Right lobe of liver (tissue), 6 donors: ENCODE results near the gene MYO5A. TPM values are rescaled to one million over a fixed set of nuclear protein-coding genes. Genes with fewer than 3 reads are reported as not detected.

Experiments used
- ATAC-seq, 4 donors: fragments of 200-7000 bp; cut with Tn5 transposase; one replicate each; pipeline ENCODE4 v1.9.1; 2020; ENCODE audit warnings: mild to moderate bottlenecking in 4 of 4, moderate library complexity in 4 of 4
- DNase-seq, 3 donors: peaks; one replicate each; pipeline ENCODE4 v3.0.0-alpha.2; 2020
- H3K27ac ChIP-seq, 3 donors: fragments of 200-600 bp; one replicate each; pipeline ENCODE4 v1.8.0; 2022
- H3K27me3 ChIP-seq, 2 donors: fragments of 200-600 bp; one replicate each; pipeline ENCODE4 v1.8.0; 2022
- H3K36me3 ChIP-seq, 4 donors: fragments of 200-600 bp; sonication (generic) in 1 of 4; one replicate each; pipeline versions ENCODE4 v1.5.1 to v1.8.0; 2017 to 2022; ENCODE audit warnings: control low read depth in 1 of 4
- H3K4me1 ChIP-seq, 4 donors: fragments of 200-600 bp; sonication (generic) in 1 of 4; one replicate each; pipeline versions ENCODE4 v1.5.1 to v1.8.0; 2017 to 2022; ENCODE audit warnings: control low read depth in 1 of 4
- H3K4me3 ChIP-seq, 3 donors: fragments of 200-600 bp; one replicate each; pipeline ENCODE4 v1.8.0; 2022
- H3K9me3 ChIP-seq, 4 donors: fragments of 200-600 bp; sonication (generic) in 1 of 4; one replicate each; pipeline versions ENCODE4 v1.5.1 to v1.8.0; 2017 to 2022; ENCODE audit warnings: control low read depth in 1 of 4
- POLR2A ChIP-seq: fragments of 450-650 bp; IDR thresholded peaks from one replicate; pipeline ENCODE4 v1.6.1; 2017; ENCODE audit warnings: antibody characterized with exemption, mild to moderate bottlenecking
- WGBS: methylation state at CpG from one replicate; pipeline ENCODE4 v1.1.6; 2018; ENCODE audit warnings: low coverage, low lambda C conversion rate; ENCODE audit not compliant: insufficient coverage; ENCODE audit errors: missing lambda C conversion rate; 5-methylcytosine and 5-hydroxymethylcytosine counted together
- intact Hi-C, 2 donors: fragments of 100-400 bp; cut with DNase I; formaldehyde crosslinking; loops; one replicate each; pipeline versions ENCODE4 v1.11.2 to v1.14.1; 2022
- total RNA-seq, 6 experiments: library from RNA; depleted of rRNA in 2 of 6; stranded (reverse); fragments of >200 nt in 2 of 6; fragmentation: NEBNext Ultra II Directional in 3 of 6; extraction: Animal tissue kit (Norgen Biotek cat#: 25700) in 3 of 6; gene quantifications; one replicate each; pipeline versions ENCODE4 v1.1.0 to v1.2.4, GENCODE V29; 2016 to 2023
- TF ChIP-seq, protein P1 (sequence below), 4 donors: fragments of 200-600 bp in 3 of 4; fragments of 450-650 bp in 1 of 4; IDR thresholded peaks; one replicate each; pipeline versions ENCODE4 v1.5.1 to v1.8.0; 2016 to 2022; ENCODE audit warnings: antibody characterized with exemption in 4 of 4, mild to moderate bottlenecking in 2 of 4
- donor health status: DM: no; HTN: yes; CAD: no.
- donor health status: DM: no; HTN: no; CAD: no.
- donor health status: DM: no; HTN: no; CAD: no.
- donor health status: DM: no; HTN: yes; CAD: no.
- donor health status: DM: no; HTN: yes; CAD: no.

Gene MYO5A
- total RNA-seq, 6 experiments from 2014 or later, result 3.2 to 13.3 (median 5.0) TPM

DNA sequence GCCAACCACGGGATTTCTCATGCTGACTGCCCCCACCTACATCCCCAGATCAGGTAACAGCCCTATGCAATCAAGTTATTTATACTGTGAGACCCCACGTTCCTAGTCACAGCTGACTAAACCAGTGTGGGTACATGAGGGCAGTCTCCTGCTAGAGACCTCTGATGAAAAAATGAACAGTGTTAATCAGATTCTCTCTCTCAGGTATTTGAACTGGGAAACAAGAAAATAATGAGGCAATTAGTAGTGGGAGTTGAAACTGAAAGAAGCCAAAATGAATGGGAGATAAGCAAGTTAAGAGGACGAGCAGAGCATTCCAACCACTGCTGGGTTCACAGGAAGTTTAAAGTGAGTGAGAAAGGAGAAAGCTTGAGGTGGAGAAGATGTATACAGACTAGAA is 134.6 kb downstream of the MYO5A start:
- Histone ChIP-seq H3K27ac (no peak overlapping the region), H3K4me1 (no peaks in the 10 kb centered on the region), H3K27me3 (no peaks in the 10 kb centered on the region), H3K9me3 (no peaks in the 10 kb centered on the region), H3K4me3 (no peak overlapping the region), H3K36me3 (no peaks in the 10 kb centered on the region)
- intact Hi-C loops, result no loop called here
- 67% methylated on average over 3 of the region's 3 CpGs for WGBS
- TF ChIP-seq POLR2A, result no peak
- TF ChIP-seq, protein P1, sequence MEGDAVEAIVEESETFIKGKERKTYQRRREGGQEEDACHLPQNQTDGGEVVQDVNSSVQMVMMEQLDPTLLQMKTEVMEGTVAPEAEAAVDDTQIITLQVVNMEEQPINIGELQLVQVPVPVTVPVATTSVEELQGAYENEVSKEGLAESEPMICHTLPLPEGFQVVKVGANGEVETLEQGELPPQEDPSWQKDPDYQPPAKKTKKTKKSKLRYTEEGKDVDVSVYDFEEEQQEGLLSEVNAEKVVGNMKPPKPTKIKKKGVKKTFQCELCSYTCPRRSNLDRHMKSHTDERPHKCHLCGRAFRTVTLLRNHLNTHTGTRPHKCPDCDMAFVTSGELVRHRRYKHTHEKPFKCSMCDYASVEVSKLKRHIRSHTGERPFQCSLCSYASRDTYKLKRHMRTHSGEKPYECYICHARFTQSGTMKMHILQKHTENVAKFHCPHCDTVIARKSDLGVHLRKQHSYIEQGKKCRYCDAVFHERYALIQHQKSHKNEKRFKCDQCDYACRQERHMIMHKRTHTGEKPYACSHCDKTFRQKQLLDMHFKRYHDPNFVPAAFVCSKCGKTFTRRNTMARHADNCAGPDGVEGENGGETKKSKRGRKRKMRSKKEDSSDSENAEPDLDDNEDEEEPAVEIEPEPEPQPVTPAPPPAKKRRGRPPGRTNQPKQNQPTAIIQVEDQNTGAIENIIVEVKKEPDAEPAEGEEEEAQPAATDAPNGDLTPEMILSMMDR (IDR thresholded peaks at IDR 0.05), result no peak
- ATAC-seq (no peak), DNase-seq (no peak)

- no peak for DNase-seq
- H3K9me3 ChIP-seq, result no peaks in the 10 kb centered on the region
- H3K27ac ChIP-seq, result no peak overlapping the region
- intact Hi-C loops, result no loop called here
- WGBS, result 83% methylated on average over 6 of the region's 6 CpGs
- no peak for ATAC-seq
- no peaks in the 10 kb centered on the region for H3K4me1 ChIP-seq
- H3K27me3 ChIP-seq, result no peaks in the 10 kb centered on the region
- no peaks in the 10 kb centered on the region for H3K36me3 ChIP-seq
- H3K4me3 ChIP-seq, result no peak overlapping the region
- TF ChIP-seq, protein P1 (IDR thresholded peaks at IDR 0.05), result no peak
- TF ChIP-seq POLR2A, result no peak
These were observed 136.5 kb downstream of the MYO5A start for GRCh38 chr15:52392008-52392687.

GRCh38 chr15:52391069-52391468 is 137.6 kb downstream of the MYO5A start:
- no peak for TF ChIP-seq POLR2A
- DNase-seq (no peak), ATAC-seq (no peak)
- intact Hi-C loops, result no loop called here
- Histone ChIP-seq H3K27ac (no peak overlapping the region), H3K27me3 (no peaks in the 10 kb centered on the region), H3K36me3 (no peaks in the 10 kb centered on the region), H3K9me3 (no peaks in the 10 kb centered on the region), H3K4me1 (no peaks in the 10 kb centered on the region), H3K4me3 (no peak overlapping the region)
- WGBS, result 94% methylated on average over 4 of the region's 4 CpGs

GRCh38 chr15:52385670-52386069 is 143.0 kb downstream of the MYO5A start:
- ATAC-seq, result no peak
- intact Hi-C loops, result no loop called here

DNA sequence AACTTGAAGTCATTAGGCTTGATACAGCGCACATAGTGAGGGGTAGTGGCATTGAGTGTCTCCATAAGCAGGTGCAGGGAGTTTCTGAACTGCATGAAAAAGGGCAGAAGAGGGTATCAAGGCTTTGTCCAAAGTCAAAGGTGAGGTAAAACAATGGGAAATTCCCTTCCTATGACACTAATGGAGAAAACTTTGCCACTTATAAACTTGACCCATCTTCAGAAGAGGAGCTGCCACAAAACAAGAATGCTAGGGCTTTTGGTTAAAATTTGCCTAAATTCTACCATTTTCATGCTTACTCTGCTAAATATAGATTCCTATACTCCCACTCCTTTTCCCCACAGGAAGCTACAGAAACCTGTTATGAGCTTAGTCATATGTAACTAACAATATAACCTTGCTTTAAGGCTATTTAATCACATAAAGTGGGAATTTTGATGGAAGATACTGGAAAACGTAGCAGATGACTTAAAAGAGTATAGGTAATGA is 145.5 kb downstream of the MYO5A start:
- H3K27ac ChIP-seq, result no peak overlapping the region
- intact Hi-C loops, result no loop called here
- no peaks in the 10 kb centered on the region for H3K9me3 ChIP-seq
- no peak for DNase-seq
- peaks cover 0 to 3% (median 0%) of the 10 kb centered on the region in 4 donors for H3K36me3 ChIP-seq
- no peak for ATAC-seq
- TF ChIP-seq POLR2A, result no peak
- TF ChIP-seq, protein P1 (IDR thresholded peaks at IDR 0.05), result no peak
- no peak overlapping the region for H3K4me3 ChIP-seq
- H3K4me1 ChIP-seq, result no peaks in the 10 kb centered on the region
- no peaks in the 10 kb centered on the region for H3K27me3 ChIP-seq
- WGBS, result 88% methylated on average over 2 of the region's 2 CpGs

More at GRCh38 chr15:52385670-52386069, 143.0 kb downstream of the MYO5A start:
- Histone ChIP-seq H3K27me3 (no peaks in the 10 kb centered on the region), H3K36me3 (peaks cover 0 to 3% (median 0%) of the 10 kb centered on the region in 4 donors), H3K4me3 (no peak overlapping the region), H3K4me1 (no peaks in the 10 kb centered on the region), H3K9me3 (no peaks in the 10 kb centered on the region), H3K27ac (no peak overlapping the region)
- DNase-seq, result no peak
- TF ChIP-seq, protein P1 (IDR thresholded peaks at IDR 0.05), result no peak
- no peak for TF ChIP-seq POLR2A
